A549 (cell line): Measurements from ENCODE around the gene CENPI.

Experiments
- BHLHE40 ChIP-seq: IDR thresholded peaks from 2 replicates; pipeline ENCODE4 v1.6.1; 2012; ENCODE audit warnings: low read depth, low read length, inconsistent platforms
- CBX2 ChIP-seq: fragments of 200-600 bp; sonication (generic); IDR thresholded peaks from 2 replicates; pipeline ENCODE4 v1.6.1; 2016; ENCODE audit warnings: low read depth, mild to moderate bottlenecking, borderline replicate concordance
- CEBPB ChIP-seq, 2 experiments: fragments of >200 bp in 1 of 2; sonication (Bioruptor Twin) in 1 of 2; formaldehyde crosslinking in 1 of 2; IDR thresholded peaks; 2 replicates each; pipeline ENCODE4 v1.6.1; 2012 to 2016
- EP300 ChIP-seq, 2 experiments: fragments of >200 bp; sonication (Bioruptor Twin); formaldehyde crosslinking; IDR thresholded peaks; 2 replicates in 1 of 2; 3 replicates in 1 of 2; pipeline ENCODE4 v1.6.1; 2016 to 2017
- HOXB13 ChIP-seq: fragments of 250-450 bp; sonication (Bioruptor Pico); IDR thresholded peaks from 2 replicates; pipeline ENCODE4 v1.5.0; 2020; ENCODE audit warnings: low read depth, mild to moderate bottlenecking, moderate library complexity
- MAFK ChIP-seq: fragments of 450-650 bp; IDR thresholded peaks from 2 replicates; pipeline ENCODE4 v1.6.1; 2014; ENCODE audit not compliant: partially characterized antibody
- POLR2A ChIP-seq: IDR thresholded peaks from 2 replicates; pipeline ENCODE4 v1.6.1; 2012; ENCODE audit warnings: mild to moderate bottlenecking, low read length
- RAD21 ChIP-seq, 2 experiments: fragments of >200 bp in 1 of 2; sonication (Bioruptor Twin) in 1 of 2; formaldehyde crosslinking in 1 of 2; IDR thresholded peaks in 1 of 2; conservative IDR thresholded peaks in 1 of 2; 2 replicates in 1 of 2; 3 replicates in 1 of 2; pipeline ENCODE4 v1.6.1; 2012 to 2018; ENCODE audit warnings: inconsistent platforms in 1 of 2
- RCOR1 ChIP-seq: fragments of 150-350 bp; IDR thresholded peaks from 2 replicates; pipeline ENCODE4 v1.6.1; 2014; ENCODE audit warnings: antibody characterized with exemption, low read length, low read depth
- SMC3 ChIP-seq: fragments of >200 bp; sonication (Bioruptor Twin); formaldehyde crosslinking; IDR thresholded peaks from 3 replicates; pipeline ENCODE4 v1.6.1; 2018; ENCODE audit warnings: inconsistent platforms
- ZSCAN20 ChIP-seq: fragments of 250-450 bp; sonication (Bioruptor Pico); IDR thresholded peaks from 2 replicates; pipeline ENCODE4 v1.8.0; 2022; ENCODE audit warnings: mild to moderate bottlenecking, moderate library complexity
- TF ChIP-seq, protein P1 (sequence below): fragments of >200 bp; sonication (Bioruptor Twin); formaldehyde crosslinking; IDR thresholded peaks from 3 replicates; pipeline ENCODE4 v1.5.1; 2016
- TF ChIP-seq, protein P2 (sequence below): fragments of 200-600 bp; sonication (generic); IDR thresholded peaks from 2 replicates; pipeline ENCODE4 v1.6.1; 2016; ENCODE audit warnings: antibody characterized with exemption, mild to moderate bottlenecking, moderate library complexity

DNA sequence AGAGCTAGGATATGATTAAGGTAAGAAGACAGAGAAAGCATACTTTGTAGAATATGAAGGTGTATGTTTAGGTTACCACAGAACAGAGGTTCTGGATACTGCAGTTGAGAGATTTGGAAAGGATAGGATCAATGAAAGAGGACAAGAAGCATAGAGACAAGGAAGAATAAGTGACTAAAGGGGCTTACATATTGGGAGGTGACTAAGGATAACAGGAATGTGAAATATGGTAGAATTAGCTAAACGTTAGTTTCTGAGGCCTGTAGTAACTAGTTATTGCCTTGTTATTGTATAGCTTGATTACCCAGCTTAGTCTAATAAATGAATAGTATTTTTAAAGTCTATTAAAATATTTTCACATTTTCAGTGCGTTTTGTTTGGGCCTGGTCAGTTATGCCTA is 38.2 kb downstream of the CENPI start:
- TF ChIP-seq RCOR1, result no peak
- TF ChIP-seq, protein P1, sequence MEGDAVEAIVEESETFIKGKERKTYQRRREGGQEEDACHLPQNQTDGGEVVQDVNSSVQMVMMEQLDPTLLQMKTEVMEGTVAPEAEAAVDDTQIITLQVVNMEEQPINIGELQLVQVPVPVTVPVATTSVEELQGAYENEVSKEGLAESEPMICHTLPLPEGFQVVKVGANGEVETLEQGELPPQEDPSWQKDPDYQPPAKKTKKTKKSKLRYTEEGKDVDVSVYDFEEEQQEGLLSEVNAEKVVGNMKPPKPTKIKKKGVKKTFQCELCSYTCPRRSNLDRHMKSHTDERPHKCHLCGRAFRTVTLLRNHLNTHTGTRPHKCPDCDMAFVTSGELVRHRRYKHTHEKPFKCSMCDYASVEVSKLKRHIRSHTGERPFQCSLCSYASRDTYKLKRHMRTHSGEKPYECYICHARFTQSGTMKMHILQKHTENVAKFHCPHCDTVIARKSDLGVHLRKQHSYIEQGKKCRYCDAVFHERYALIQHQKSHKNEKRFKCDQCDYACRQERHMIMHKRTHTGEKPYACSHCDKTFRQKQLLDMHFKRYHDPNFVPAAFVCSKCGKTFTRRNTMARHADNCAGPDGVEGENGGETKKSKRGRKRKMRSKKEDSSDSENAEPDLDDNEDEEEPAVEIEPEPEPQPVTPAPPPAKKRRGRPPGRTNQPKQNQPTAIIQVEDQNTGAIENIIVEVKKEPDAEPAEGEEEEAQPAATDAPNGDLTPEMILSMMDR, result no peak
- no peak for TF ChIP-seq EP300 (IDR thresholded peaks at IDR 0.05)
- TF ChIP-seq POLR2A, result no peak
- TF ChIP-seq SMC3, result no peak
- TF ChIP-seq MAFK, result no peak
- TF ChIP-seq HOXB13 (CRISPR knock-in tag), result no peak
- no peak for TF ChIP-seq BHLHE40
- TF ChIP-seq ZSCAN20 (CRISPR knock-in tag), result no peak
- no peak for TF ChIP-seq CBX2
- no peak for TF ChIP-seq CEBPB (IDR thresholded peaks at IDR 0.05)
- TF ChIP-seq, protein P2, sequence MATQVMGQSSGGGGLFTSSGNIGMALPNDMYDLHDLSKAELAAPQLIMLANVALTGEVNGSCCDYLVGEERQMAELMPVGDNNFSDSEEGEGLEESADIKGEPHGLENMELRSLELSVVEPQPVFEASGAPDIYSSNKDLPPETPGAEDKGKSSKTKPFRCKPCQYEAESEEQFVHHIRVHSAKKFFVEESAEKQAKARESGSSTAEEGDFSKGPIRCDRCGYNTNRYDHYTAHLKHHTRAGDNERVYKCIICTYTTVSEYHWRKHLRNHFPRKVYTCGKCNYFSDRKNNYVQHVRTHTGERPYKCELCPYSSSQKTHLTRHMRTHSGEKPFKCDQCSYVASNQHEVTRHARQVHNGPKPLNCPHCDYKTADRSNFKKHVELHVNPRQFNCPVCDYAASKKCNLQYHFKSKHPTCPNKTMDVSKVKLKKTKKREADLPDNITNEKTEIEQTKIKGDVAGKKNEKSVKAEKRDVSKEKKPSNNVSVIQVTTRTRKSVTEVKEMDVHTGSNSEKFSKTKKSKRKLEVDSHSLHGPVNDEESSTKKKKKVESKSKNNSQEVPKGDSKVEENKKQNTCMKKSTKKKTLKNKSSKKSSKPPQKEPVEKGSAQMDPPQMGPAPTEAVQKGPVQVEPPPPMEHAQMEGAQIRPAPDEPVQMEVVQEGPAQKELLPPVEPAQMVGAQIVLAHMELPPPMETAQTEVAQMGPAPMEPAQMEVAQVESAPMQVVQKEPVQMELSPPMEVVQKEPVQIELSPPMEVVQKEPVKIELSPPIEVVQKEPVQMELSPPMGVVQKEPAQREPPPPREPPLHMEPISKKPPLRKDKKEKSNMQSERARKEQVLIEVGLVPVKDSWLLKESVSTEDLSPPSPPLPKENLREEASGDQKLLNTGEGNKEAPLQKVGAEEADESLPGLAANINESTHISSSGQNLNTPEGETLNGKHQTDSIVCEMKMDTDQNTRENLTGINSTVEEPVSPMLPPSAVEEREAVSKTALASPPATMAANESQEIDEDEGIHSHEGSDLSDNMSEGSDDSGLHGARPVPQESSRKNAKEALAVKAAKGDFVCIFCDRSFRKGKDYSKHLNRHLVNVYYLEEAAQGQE, result no peak
- no peak for TF ChIP-seq RAD21 (conservative IDR thresholded peaks at IDR 0.05 in 1 of 2, IDR thresholded peaks at IDR 0.05 in 1 of 2)
